ENCODE data around the gene PARN.
"Not testable (repeated sequence)": the region's sequence is repeated elsewhere in the genome, so short reads cannot be mapped to it uniquely, and the experiment has no call there.

Gene PARN

GRCh38 chr16:14632693-14633569 is 2.9 kb upstream of the PARN start, which contains the start of gene BFAR:
BFAR (plus strand) TSS chr16:14632951; CDS start chr16:14644347, 11,396 bp downstream.
- DNase-seq: peak; percentile 97

GRCh38 chr16:14630620-14631330 is 715 bp upstream of the PARN start:
- peak; percentile 39 for DNase-seq

GRCh38 chr16:14629612-14629918 is 495 bp downstream of the PARN start:
- DNase-seq: peak; percentile 42

- no peak for DNase-seq
Observed at GRCh38 chr16:14628806-14629611, 1.1 kb downstream of the PARN start.

GRCh38 chr16:14627078-14627477 is 3.0 kb downstream of the PARN start:
- DNase-seq: no peak

GRCh38 chr16:14618566-14618965 is 11.5 kb downstream of the PARN start:
- no peak for DNase-seq

GRCh38 chr16:14616280-14616679 is 13.8 kb downstream of the PARN start:
- DNase-seq: no peak

- no peak for DNase-seq
Observed at GRCh38 chr16:14613991-14614390, 16.1 kb downstream of the PARN start.

- no peak for DNase-seq
Observed at GRCh38 chr16:14611660-14612059, 18.4 kb downstream of the PARN start.

- no peak for DNase-seq
Observed at GRCh38 chr16:14609716-14610115, 20.3 kb downstream of the PARN start.

- DNase-seq: no peak
Observed at GRCh38 chr16:14608604-14609003, 21.5 kb downstream of the PARN start.

- DNase-seq: no peak
Observed at GRCh38 chr16:14608111-14608566, 21.9 kb downstream of the PARN start.

GRCh38 chr16:14606102-14606501 is 24.0 kb downstream of the PARN start:
- no peak for DNase-seq

GRCh38 chr16:14602443-14602963 is 27.6 kb downstream of the PARN start:
- no peak for DNase-seq

GRCh38 chr16:14600164-14600563 is 29.9 kb downstream of the PARN start:
- peak; percentile 21 for DNase-seq

- DNase-seq: no peak
Observed at GRCh38 chr16:14586637-14587305, 43.3 kb downstream of the PARN start.

- DNase-seq: peak; percentile 24
Observed at GRCh38 chr16:14585287-14585686, 44.8 kb downstream of the PARN start.

GRCh38 chr16:14580926-14581325 is 49.1 kb downstream of the PARN start:
- DNase-seq: not testable (repeated sequence)

GRCh38 chr16:14579266-14579665 is 50.8 kb downstream of the PARN start:
- DNase-seq: peak; percentile 40

GRCh38 chr16:14576532-14576931 is 53.5 kb downstream of the PARN start:
- no peak for DNase-seq

GRCh38 chr16:14576069-14576468 is 54.0 kb downstream of the PARN start:
- no peak for DNase-seq

GRCh38 chr16:14574698-14575415 is 55.2 kb downstream of the PARN start:
- not testable (repeated sequence) for DNase-seq
